NCI-H1105 (cell line): ENCODE data around the gene MED7.

ENCODE experiments used
- DNase-seq: peaks from one replicate; lab custom pipeline; 2025; lab: John Stamatoyannopoulos, UW

The MED7 gene

GRCh38 chr5:157106630-157107461 is 35.8 kb downstream of the MED7 start:
- DNase-seq = no peak

GRCh38 chr5:157100140-157100679 is 42.5 kb downstream of the MED7 start:
- DNase-seq = no peak

GRCh38 chr5:157088342-157088990 is 54.2 kb downstream of the MED7 start:
- no peak for DNase-seq
